Karpas-422 (cell line): ENCODE data around the gene TAS1R1. TPM values are rescaled to one million over a fixed set of nuclear protein-coding genes. Genes with fewer than 3 reads are reported as not detected.

Experiments used
- DNase-seq: peaks from one replicate; pipeline ENCODE4 v3.0.0-alpha.2; 2015
- H2AFZ ChIP-seq: fragments of 200-600 bp; sonication (generic); 2 replicates; pipeline ENCODE4 v1.6.1; 2014; ENCODE audit warnings: antibody characterized with exemption, low read length, mixed read lengths
- H3K27ac ChIP-seq: fragments of 200-600 bp; sonication (generic); 2 replicates; pipeline ENCODE4 v1.5.1; 2014; ENCODE audit warnings: mild to moderate bottlenecking, low read length, moderate library complexity
- H3K27me3 ChIP-seq: fragments of 200-600 bp; sonication (generic); 2 replicates; pipeline ENCODE4 v1.6.1; 2014; ENCODE audit warnings: low read length, mixed read lengths
- H3K36me3 ChIP-seq: fragments of 200-600 bp; sonication (generic); 2 replicates; pipeline ENCODE4 v1.6.1; 2014; ENCODE audit warnings: low read length, mixed read lengths; ENCODE audit not compliant: insufficient read depth
- H3K4me1 ChIP-seq: fragments of 200-600 bp; sonication (generic); 2 replicates; pipeline ENCODE4 v1.6.1; 2014; ENCODE audit warnings: mild to moderate bottlenecking, low read length, mixed read lengths
- H3K4me2 ChIP-seq: fragments of 200-600 bp; sonication (generic); 2 replicates; pipeline ENCODE4 v1.6.1; 2014; ENCODE audit warnings: low read length, low read depth, mild to moderate bottlenecking; ENCODE audit not compliant: poor library complexity, severe bottlenecking
- H3K4me3 ChIP-seq: fragments of 200-600 bp; sonication (generic); 2 replicates; pipeline ENCODE4 v1.5.1; 2014; ENCODE audit warnings: mild to moderate bottlenecking, antibody characterized with exemption, low read length, mixed read lengths
- H3K79me2 ChIP-seq: fragments of 200-600 bp; sonication (generic); 2 replicates; pipeline ENCODE4 v1.6.1; 2014; ENCODE audit warnings: mild to moderate bottlenecking, low read length, mixed read lengths
- H3K9ac ChIP-seq: fragments of 200-600 bp; sonication (generic); 2 replicates; pipeline ENCODE4 v1.6.0; 2014; ENCODE audit warnings: low read length
- H3K9me2 ChIP-seq: fragments of 200-600 bp; sonication (generic), shearing (Covaris generic); replicated peaks from 2 replicates; pipeline ENCODE4 v1.6.0; 2014; ENCODE audit warnings: mild to moderate bottlenecking, low read length, moderate library complexity; ENCODE audit not compliant: insufficient read depth
- H3K9me3 ChIP-seq: fragments of 300-700, 200-600 bp; sonication (generic); 2 replicates; pipeline ENCODE4 v1.6.1; 2014; ENCODE audit warnings: low read length, mixed read lengths
- H4K20me1 ChIP-seq: fragments of 200-600 bp; sonication (generic); 2 replicates; pipeline ENCODE4 v1.6.1; 2014; ENCODE audit warnings: mild to moderate bottlenecking, antibody characterized with exemption, low read length, low read depth; ENCODE audit not compliant: insufficient read depth
- total RNA-seq: library from RNA; depleted of rRNA; stranded (reverse); fragments of >200 nt; shearing (Covaris generic); gene quantifications from 2 replicates; pipeline ENCODE4 v1.2.3, GENCODE V29; 2014; ENCODE audit warnings: low replicate concordance

TAS1R1 gene
- total RNA-seq, 1 experiment from 2014 or later = not detected

- H3K4me3 ChIP-seq = no peak overlapping the region
- H3K9me2 ChIP-seq = no peaks in the 10 kb centered on the region
- 0 out of 2 replicates have a peak, but pooled peaks cover 6% of the 10 kb centered on the region for H3K36me3 ChIP-seq
- H3K27me3 ChIP-seq = no peaks in the 10 kb centered on the region
- H3K27ac ChIP-seq = 0 out of 2 replicates have a peak overlapping the region, but pooled peaks have one; percentile 4
- H3K4me1 ChIP-seq = peaks cover 28% of the 10 kb centered on the region
- no peak overlapping the region for H3K9ac ChIP-seq
- no peak overlapping the region for H2AFZ ChIP-seq
- peak overlapping the region; percentile 38 for H3K4me2 ChIP-seq
- peaks cover 31% of the 10 kb centered on the region for H3K79me2 ChIP-seq
- no peaks in the 10 kb centered on the region for H4K20me1 ChIP-seq
- H3K9me3 ChIP-seq = no peaks in the 10 kb centered on the region
- DNase-seq = no peak
Measured at GRCh38 chr1:6622396-6623152, 67.5 kb downstream of the TAS1R1 start.

- Histone ChIP-seq H3K4me2 (peak overlapping the region; percentile 38), H3K9ac (no peak overlapping the region), H3K9me2 (no peaks in the 10 kb centered on the region), H3K36me3 (0 out of 2 replicates have a peak, but pooled peaks cover 6% of the 10 kb centered on the region), H3K4me3 (no peak overlapping the region), H2AFZ (no peak overlapping the region), H4K20me1 (no peaks in the 10 kb centered on the region), H3K27me3 (no peaks in the 10 kb centered on the region), H3K9me3 (no peaks in the 10 kb centered on the region), H3K4me1 (peaks cover 28% of the 10 kb centered on the region), H3K27ac (peak overlapping the region; percentile 55), H3K79me2 (peaks cover 28% of the 10 kb centered on the region)
- peak; percentile 78 for DNase-seq
Measured at GRCh38 chr1:6623269-6623965, 68.3 kb downstream of the TAS1R1 start.

DNA sequence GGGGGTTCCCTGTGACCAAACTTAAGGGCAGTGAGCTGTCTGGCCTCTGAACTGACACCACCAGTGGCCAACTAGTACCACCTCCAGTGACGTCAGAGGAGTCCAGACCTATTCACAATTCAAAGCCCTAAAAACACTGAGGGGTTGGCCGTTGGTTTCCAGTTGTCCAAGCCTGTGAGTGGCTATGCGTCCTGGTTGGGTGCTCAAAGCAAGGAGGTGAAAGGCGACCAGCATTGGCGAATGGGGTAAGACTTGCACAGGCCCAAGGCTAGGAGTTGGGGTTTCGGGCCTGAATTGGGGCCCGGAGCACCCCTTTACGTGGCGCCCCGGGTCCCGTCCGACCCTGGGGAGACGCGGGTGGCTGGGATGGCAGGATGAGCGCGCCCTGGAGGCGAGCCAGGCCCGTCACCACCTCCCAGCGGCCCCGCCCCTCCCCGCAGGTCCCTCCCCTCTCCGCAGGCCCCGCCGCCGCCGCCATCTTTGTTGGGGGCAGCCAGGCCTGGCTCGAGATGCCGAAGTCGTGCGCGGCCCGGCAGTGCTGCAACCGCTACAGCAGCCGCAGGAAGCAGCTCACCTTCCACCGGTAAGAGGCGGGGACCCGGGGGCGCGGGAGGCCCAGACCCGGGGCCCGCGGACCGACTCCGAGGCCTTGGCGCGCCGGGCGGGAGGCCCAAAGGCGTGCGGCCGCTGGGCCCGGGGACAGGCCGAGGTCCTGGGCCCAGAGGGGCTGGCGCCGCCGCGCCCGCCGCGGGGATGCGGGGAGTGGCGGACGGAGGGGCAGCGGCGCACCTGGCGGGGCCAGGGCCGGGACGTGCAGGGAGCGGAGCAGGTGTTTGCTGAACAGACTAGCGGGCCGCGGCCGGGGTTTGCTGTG lies 69.8 kb downstream of the TAS1R1 start, which contains the start of gene THAP3:
THAP3 (plus strand) TSS at position 159 of the 874 bp plus-strand sequence; CDS start at position 510, 351 bp downstream.
- Histone ChIP-seq H3K27ac (peak within 1 kb of the TSS; percentile 55), H3K9me2 (no peaks in the 10 kb centered on the region), H4K20me1 (no peaks in the 10 kb centered on the region), H3K4me1 (peaks cover 28% of the 10 kb centered on the region), H3K9ac (peak within 1 kb of the TSS; percentile 89), H3K4me2 (peak within 1 kb of the TSS; percentile 98), H3K79me2 (peaks cover 28% of the 10 kb centered on the region), H3K36me3 (0 out of 2 replicates have a peak, but pooled peaks cover 3% of the 10 kb centered on the region), H3K27me3 (no peaks in the 10 kb centered on the region), H3K9me3 (no peaks in the 10 kb centered on the region), H2AFZ (0 out of 2 replicates have a peak within 1 kb of the TSS, but pooled peaks have one; percentile 45), H3K4me3 (peak within 1 kb of the TSS; percentile 83)
- peak; percentile 95 for DNase-seq

DNA sequence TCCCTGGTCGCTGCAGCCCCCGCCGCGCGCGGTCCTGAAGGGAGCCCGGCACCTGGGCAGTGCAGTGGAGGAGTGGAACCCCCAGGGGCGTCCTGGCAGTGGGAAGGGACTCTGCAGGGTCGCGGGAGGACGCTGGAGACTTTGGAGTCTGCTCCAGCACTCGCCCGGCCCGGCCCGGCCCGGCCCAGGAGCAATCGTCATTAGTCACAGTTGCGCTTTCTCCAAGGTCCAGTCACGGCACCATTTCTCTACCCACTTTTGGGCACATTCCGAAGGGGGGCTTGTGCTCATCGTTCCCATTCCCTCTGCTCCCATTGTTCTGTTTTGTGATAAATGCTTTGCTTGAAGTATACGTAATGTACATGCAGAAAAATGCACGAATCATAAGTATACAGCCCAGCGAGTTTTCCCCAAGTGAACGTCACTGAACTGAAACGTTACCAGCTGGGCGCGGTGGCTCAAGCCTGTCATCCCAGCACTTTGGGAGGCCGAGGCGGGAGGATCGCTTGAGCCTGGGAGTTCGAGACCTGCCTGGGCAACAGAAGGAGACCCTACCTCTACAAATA lies 70.6 kb downstream of the TAS1R1 start:
- H3K9ac ChIP-seq = peak overlapping the region; percentile 89
- peak overlapping the region; percentile 32; the same call in 1 of the 2 replicates for H3K27ac ChIP-seq
- H4K20me1 ChIP-seq = no peaks in the 10 kb centered on the region

GRCh38 chr1:6627031-6627430 lies 71.9 kb downstream of the TAS1R1 start:
- Histone ChIP-seq H2AFZ (no peak overlapping the region), H4K20me1 (no peaks in the 10 kb centered on the region), H3K4me2 (no peak overlapping the region), H3K27me3 (no peaks in the 10 kb centered on the region), H3K4me1 (peaks cover 28% of the 10 kb centered on the region), H3K9me2 (no peaks in the 10 kb centered on the region), H3K4me3 (no peak overlapping the region), H3K9me3 (no peaks in the 10 kb centered on the region), H3K9ac (no peak overlapping the region), H3K79me2 (peaks cover 28% of the 10 kb centered on the region), H3K36me3 (0 out of 2 replicates have a peak, but pooled peaks cover 3% of the 10 kb centered on the region), H3K27ac (no peak overlapping the region)
- DNase-seq = no peak

More for the DNA sequence above, 70.6 kb downstream of the TAS1R1 start:
- peak overlapping the region; percentile 98 for H3K4me2 ChIP-seq
- H2AFZ ChIP-seq = 0 out of 2 replicates have a peak overlapping the region, but pooled peaks have one; percentile 45
- H3K4me1 ChIP-seq = peaks cover 28% of the 10 kb centered on the region
- no peaks in the 10 kb centered on the region for H3K9me2 ChIP-seq
- H3K79me2 ChIP-seq = peaks cover 28% of the 10 kb centered on the region
- peak; percentile 56 for DNase-seq
- peak overlapping the region; percentile 83 for H3K4me3 ChIP-seq
- 0 out of 2 replicates have a peak, but pooled peaks cover 3% of the 10 kb centered on the region for H3K36me3 ChIP-seq
- no peaks in the 10 kb centered on the region for H3K9me3 ChIP-seq
- H3K27me3 ChIP-seq = no peaks in the 10 kb centered on the region

DNA sequence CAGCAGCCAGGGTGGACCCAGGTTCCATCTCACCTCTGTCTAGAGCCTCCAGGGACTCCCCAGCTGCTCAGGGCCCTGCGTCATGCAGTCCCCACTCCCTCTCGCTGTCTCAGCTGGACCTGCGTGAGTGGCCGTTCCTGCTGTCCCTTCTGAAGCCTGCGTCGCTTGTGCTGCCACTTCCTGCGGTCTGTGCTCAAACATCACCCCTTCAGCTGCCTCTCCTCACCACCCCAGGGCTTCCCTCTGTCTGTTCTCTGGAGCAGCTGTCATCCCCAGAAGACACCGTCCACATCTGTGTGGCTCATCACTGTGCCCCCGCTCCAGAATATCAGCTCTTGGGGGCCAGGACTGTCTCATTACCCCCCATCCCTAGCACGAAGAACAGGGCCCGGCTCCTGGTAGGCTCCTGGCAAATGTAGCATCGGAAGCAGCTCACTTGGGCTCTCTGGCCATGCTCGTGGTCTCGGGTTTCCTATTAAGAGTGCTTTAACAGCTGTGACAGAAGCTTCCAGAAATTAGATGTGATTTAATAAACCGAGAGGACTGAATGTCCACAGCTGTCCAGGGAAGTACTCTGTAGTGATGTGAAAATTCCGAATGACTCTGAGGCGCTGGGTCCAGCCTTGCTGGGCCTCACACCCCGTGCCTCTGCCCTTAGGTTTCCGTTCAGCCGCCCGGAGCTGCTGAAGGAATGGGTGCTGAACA lies 72.9 kb downstream of the TAS1R1 start:
- no peaks in the 10 kb centered on the region for H3K27me3 ChIP-seq

GRCh38 chr1:6628971-6629479 lies 73.9 kb downstream of the TAS1R1 start:
- Histone ChIP-seq H3K79me2 (peaks cover 28% of the 10 kb centered on the region), H4K20me1 (no peaks in the 10 kb centered on the region), H3K9me2 (no peaks in the 10 kb centered on the region), H3K36me3 (0 out of 2 replicates have a peak, but pooled peaks cover 4% of the 10 kb centered on the region), H3K4me2 (no peak overlapping the region), H3K9ac (no peak overlapping the region), H3K4me3 (no peak overlapping the region), H2AFZ (no peak overlapping the region), H3K27me3 (no peaks in the 10 kb centered on the region), H3K27ac (no peak overlapping the region), H3K9me3 (no peaks in the 10 kb centered on the region), H3K4me1 (peaks cover 12% of the 10 kb centered on the region)
- DNase-seq = no peak

More for the DNA sequence above, 72.9 kb downstream of the TAS1R1 start:
- peaks cover 23% of the 10 kb centered on the region for H3K4me1 ChIP-seq
- no peak overlapping the region for H3K4me3 ChIP-seq
- H3K9me2 ChIP-seq = no peaks in the 10 kb centered on the region
- no peaks in the 10 kb centered on the region for H4K20me1 ChIP-seq
- H3K27ac ChIP-seq = no peak overlapping the region
- H3K79me2 ChIP-seq = peaks cover 28% of the 10 kb centered on the region
- H3K4me2 ChIP-seq = no peak overlapping the region
- no peaks in the 10 kb centered on the region for H3K9me3 ChIP-seq
- H2AFZ ChIP-seq = no peak overlapping the region
- DNase-seq = no peak
- H3K9ac ChIP-seq = no peak overlapping the region
- 0 out of 2 replicates have a peak, but pooled peaks cover 3% of the 10 kb centered on the region for H3K36me3 ChIP-seq
